Activated CD8-positive, alpha-beta T cell treated with anti-CD3 and anti-CD28 coated beads for 36 hours (primary cell): ENCODE data around the gene DDX41. TPM values are rescaled to one million over a fixed set of nuclear protein-coding genes. Genes with fewer than 3 reads are reported as not detected.

ENCODE experiments used
- ATAC-seq: fragments of 200-7000 bp; cut with Tn5 transposase; one replicate; pipeline ENCODE4 v1.10.0; 2021; ENCODE audit warnings: mild to moderate bottlenecking, moderate library complexity
- CTCF ChIA-PET: fragments of 350-600 bp; sonication (Branson Sonifier 250); formaldehyde crosslinking; loops from one replicate; lab custom pipeline; 2021; ENCODE audit warnings: antibody characterized with exemption; lab: Charles Lee
- POLR2A ChIA-PET: fragments of 350-600 bp; sonication (Branson Sonifier 250); formaldehyde crosslinking; loops from one replicate; lab custom pipeline; 2021; ENCODE audit warnings: antibody characterized with exemption; lab: Charles Lee
- DNase-seq: peaks from one replicate; pipeline ENCODE4 v3.0.0-alpha.2; 2020
- H3K27ac Mint-ChIP-seq: one replicate; pipeline ENCODE4 v1.8.0; 2021; ENCODE audit warnings: mild to moderate bottlenecking, mixed read lengths
- H3K27me3 Mint-ChIP-seq: one replicate; pipeline ENCODE4 v1.8.0; 2021; ENCODE audit warnings: mixed read lengths
- H3K36me3 Mint-ChIP-seq: one replicate; pipeline ENCODE4 v1.8.0; 2021; ENCODE audit warnings: low read depth, mixed read lengths
- H3K4me1 Mint-ChIP-seq: one replicate; pipeline ENCODE4 v1.8.0; 2021; ENCODE audit warnings: low read depth, mixed read lengths
- H3K4me3 Mint-ChIP-seq: one replicate; pipeline ENCODE4 v1.8.0; 2021; ENCODE audit warnings: mild to moderate bottlenecking, moderate library complexity, mixed read lengths
- H3K9me3 Mint-ChIP-seq: one replicate; pipeline ENCODE4 v1.8.0; 2021; ENCODE audit warnings: mixed read lengths
- CTCF ChIP-seq: fragments of 200-600 bp; IDR thresholded peaks from one replicate; pipeline ENCODE4 v1.8.0; 2022; ENCODE audit warnings: antibody characterized with exemption, mild to moderate bottlenecking
- intact Hi-C: fragments of 100-400 bp; cut with micrococcal nuclease; formaldehyde crosslinking; loops from one replicate; pipeline ENCODE4 v1.10.0; 2022
- total RNA-seq, 2 experiments: library from RNA; stranded (reverse); gene quantifications; one replicate each; pipeline ENCODE4 v1.2.3, GENCODE V29; 2021

Gene DDX41
- total RNA-seq, 2 experiments from 2014 or later, result 226 to 228 TPM

GRCh38 chr5:177526191-177526590, 9.4 kb upstream of the DDX41 start:
- H3K27me3 Mint-ChIP-seq, result no peaks in the 10 kb centered on the region
- DNase-seq, result no peak
- no peak overlapping the region for H3K27ac Mint-ChIP-seq
- ChIA-PET CTCF (no interaction called here), POLR2A (no interaction called here)
- H3K9me3 Mint-ChIP-seq, result no peaks in the 10 kb centered on the region
- ATAC-seq, result no peak
- no peak overlapping the region for H3K4me3 Mint-ChIP-seq
- H3K36me3 Mint-ChIP-seq, result peaks cover 8% of the 10 kb centered on the region
- H3K4me1 Mint-ChIP-seq, result peaks cover 7% of the 10 kb centered on the region
- intact Hi-C loops, result no loop called here
- no peak for TF ChIP-seq CTCF

GRCh38 chr5:177524941-177525655, 8.3 kb upstream of the DDX41 start:
- ChIA-PET CTCF (no interaction called here), POLR2A (interaction anchor here (1.3 kb wide), 1 partner anchor 10 kb away, joined by 3 read pairs; no protein-coding TSS in a partner anchor)
- Mint-ChIP-seq H3K27me3 (no peaks in the 10 kb centered on the region), H3K27ac (no peak overlapping the region), H3K4me1 (peaks cover 16% of the 10 kb centered on the region), H3K36me3 (peaks cover 8% of the 10 kb centered on the region), H3K4me3 (no peak overlapping the region), H3K9me3 (no peaks in the 10 kb centered on the region)
- no peak for TF ChIP-seq CTCF
- intact Hi-C loops, result no loop called here
- no peak for DNase-seq
- no peak for ATAC-seq

- peaks cover 10% of the 10 kb centered on the region for H3K36me3 Mint-ChIP-seq
- POLR2A ChIA-PET, result interaction anchor here (1.3 kb wide), 1 partner anchor 9 kb away, joined by 3 read pairs; no protein-coding TSS in a partner anchor
- CTCF ChIA-PET, result no interaction called here
- DNase-seq (no peak), ATAC-seq (no peak)
- H3K4me1 Mint-ChIP-seq, result peaks cover 20% of the 10 kb centered on the region
- H3K9me3 Mint-ChIP-seq, result no peaks in the 10 kb centered on the region
- H3K4me3 Mint-ChIP-seq, result no peak overlapping the region
- no peak for TF ChIP-seq CTCF
- intact Hi-C loops, result no loop called here
- H3K27me3 Mint-ChIP-seq, result no peaks in the 10 kb centered on the region
- H3K27ac Mint-ChIP-seq, result no peak overlapping the region
Measured at GRCh38 chr5:177524539-177524900, 7.8 kb upstream of the DDX41 start.

GRCh38 chr5:177523711-177524538, 7.2 kb upstream of the DDX41 start:
- DNase-seq (no peak), ATAC-seq (no peak)
- POLR2A ChIA-PET, result interaction anchor here (1.3 kb wide), 1 partner anchor 9 kb away, joined by 3 read pairs; no protein-coding TSS in a partner anchor
- intact Hi-C loops, result no loop called here
- H3K27ac Mint-ChIP-seq, result no peak overlapping the region
- H3K4me3 Mint-ChIP-seq, result no peak overlapping the region
- peaks cover 14% of the 10 kb centered on the region for H3K36me3 Mint-ChIP-seq
- H3K4me1 Mint-ChIP-seq, result peaks cover 26% of the 10 kb centered on the region
- no peak for TF ChIP-seq CTCF
- CTCF ChIA-PET, result no interaction called here
- no peaks in the 10 kb centered on the region for H3K9me3 Mint-ChIP-seq
- no peaks in the 10 kb centered on the region for H3K27me3 Mint-ChIP-seq
